Activated gamma-delta T cell (primary cell): ENCODE measurements around the gene RAB11FIP3.
"Not testable (repeated sequence)": the region's sequence is repeated elsewhere in the genome, so short reads cannot be mapped to it uniquely, and the experiment has no call there.

Experiments
- DNase-seq: peaks from one replicate; lab custom pipeline; 2025; lab: John Stamatoyannopoulos, UW

Gene RAB11FIP3

DNA sequence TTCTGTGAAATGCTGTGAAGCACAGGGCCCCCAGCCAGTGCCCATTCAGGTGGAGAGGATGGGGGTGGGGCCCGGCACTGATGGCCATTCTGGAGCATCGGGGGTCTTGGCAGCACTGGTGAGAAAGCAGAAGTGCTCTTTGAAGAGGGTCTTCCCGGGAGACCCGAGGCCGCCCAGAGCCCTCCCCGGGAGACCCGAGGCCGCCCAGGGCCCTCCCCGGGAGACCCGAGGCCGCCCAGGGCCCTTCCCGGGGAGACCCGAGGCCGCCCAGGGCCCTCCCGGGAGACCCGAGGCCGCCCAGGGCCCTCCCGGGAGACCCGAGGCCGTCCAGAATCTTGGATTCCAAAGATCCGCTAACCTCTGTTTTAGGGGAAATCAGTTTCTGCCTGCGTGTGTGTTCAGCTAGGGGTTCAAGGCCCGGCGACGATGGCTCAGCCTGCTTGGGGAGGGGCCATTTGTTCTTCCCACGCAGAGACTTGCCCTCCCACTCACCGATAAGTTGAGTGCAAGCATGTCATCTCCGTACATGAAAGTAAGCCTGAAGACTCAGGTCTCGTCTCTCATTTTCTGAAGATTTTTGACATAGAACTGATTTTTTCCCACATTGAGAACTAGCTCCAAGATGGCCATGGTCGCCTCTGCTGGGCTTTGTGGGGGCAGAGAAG is 66.9 kb downstream of the RAB11FIP3 start:
- DNase-seq = no peak

DNA sequence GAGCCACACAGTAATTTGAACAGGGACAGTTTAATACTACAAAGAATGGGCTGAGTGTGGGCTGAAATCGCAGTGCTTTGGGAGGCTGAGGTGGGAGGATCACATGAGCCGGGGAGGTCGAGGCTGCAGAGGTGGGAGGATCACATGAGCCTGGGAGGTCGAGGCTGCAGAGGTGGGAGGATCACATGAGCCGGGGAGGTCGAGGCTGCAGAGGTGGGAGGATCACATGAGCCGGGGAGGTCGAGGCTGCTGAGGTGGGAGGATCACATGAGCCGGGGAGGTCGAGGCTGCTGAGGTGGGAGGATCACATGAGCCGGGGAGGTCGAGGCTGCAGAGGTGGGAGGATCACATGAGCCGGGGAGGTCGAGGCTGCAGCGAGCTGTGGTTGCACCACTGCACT is 69.2 kb downstream of the RAB11FIP3 start:
- not testable (repeated sequence) for DNase-seq

DNA sequence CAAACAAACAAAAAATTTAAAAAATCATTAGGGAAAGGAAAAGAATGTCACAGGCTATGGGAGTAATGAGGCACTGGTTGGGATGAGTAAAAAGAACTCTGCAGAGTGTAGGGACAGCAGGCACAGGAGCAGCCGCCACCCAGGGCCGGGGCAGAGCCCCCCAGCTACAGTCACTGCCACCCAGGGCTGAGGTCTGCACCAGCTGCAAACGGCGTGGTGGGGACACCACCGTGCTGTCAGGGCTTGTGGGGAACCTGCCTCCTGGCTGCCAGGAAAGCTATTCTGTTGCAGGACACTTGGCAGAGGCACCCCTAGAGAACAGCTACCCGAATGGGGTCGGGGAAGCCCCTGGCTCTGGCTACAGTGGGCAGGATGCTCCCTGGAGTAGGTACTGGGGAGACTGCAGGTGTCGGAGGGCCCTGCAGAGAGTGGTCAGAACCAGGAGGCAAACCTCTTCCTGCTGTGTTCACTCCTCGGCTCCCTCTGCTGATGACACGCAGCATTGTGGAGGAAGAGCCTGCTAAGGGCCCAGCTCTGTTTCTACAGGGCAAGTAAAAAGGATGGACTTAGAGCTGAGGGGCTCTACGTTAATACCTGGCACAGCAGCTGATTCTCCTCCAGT is 69.8 kb downstream of the RAB11FIP3 start:
- DNase-seq = no peak

DNA sequence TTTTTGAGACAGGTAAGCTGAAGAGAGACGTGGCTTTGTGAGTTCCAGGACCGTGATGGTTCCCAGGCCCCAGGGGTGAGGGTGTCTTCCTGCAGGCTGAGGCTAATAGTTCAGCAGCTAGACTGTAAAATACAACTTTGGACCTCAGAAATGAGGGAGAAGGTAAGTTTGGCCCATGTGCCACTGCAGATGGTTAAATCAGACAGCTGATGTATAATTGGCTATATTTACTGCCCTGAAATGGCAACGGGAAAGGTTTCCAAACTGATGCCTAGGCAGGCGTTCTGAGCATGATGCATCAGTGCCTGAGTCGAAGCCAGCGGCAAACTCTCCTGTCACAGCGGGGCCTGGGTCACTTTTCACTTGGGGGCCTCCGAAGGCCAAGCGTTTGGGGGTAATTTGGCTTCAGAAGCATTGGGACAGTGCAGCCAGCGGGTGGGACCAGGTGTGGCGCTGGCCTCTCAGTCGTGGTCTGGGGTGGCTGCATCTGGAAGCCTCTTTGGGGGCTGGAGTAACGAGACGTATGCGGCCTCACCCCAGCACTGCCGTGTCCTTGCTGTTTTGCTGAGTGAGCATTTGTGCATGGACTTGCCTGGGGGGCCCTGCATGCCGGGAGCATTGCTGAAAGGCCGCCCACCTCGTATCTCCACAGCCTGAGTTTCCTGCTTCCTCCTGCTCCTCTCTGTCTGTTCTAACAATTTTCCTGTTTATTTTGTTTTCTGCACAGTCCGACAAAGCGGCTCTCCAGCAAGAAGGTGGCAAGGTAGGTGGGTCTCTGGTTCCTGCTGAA is 70.8 kb downstream of the RAB11FIP3 start:
- no peak for DNase-seq

DNA sequence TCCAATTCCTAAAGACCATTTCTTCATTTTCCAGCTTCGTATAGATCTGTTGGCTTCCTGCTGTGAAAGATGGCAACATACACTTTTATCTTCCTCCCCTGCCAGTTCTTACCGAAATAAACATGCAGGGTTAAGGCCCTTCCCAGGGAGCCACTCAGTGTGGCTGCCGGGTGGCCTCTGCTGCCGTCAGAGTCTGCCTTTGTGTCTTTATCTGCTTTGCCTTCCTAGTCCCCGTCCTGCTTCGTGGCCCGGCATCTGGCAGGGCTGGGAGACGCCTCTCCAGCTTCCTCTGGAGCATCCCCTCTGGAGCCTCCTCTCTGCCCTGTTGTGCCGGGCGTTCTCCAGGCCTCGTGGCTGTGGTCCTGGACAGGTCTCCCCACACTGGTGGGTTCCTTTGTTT is 71.8 kb downstream of the RAB11FIP3 start:
- DNase-seq = no peak

DNA sequence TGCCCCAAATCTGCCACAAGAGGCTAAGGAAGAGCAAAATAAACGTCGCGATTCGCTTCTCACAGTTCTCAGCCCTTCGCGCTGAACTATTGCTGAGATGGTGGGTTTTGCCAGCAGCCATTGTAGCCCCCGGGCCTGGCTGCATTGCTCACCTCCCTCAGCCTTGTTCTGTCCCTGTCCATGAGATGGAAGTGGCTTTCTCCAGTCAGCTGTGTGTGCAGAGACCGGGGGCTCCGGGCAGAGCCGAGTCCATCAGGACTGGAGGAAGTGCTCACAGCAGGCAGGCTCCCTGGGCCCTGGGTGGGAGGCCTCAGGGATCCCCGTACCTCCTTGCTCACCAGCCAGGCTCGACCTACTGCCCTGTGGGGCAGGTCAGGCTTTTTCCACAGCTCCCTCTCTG is 74.5 kb downstream of the RAB11FIP3 start:
- DNase-seq = no peak

DNA sequence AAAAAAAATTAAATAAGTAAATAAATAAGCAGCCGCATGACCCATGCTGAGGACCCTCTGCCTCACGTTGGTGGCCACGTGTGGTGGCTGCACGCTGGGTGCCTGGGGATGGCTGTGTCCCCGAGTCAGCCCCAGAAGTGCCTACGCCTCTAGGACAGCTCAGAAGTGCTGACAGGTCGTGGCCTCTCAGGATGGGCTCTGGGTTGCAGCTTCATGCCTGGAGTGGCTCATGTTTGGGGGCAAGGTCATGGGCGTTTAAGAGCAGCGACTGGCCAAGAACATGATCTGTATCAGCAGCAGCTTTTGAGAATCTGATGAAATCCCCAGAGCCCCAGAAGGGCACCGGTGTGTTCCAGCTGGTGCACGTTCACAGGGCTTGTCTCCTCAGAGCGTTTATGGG is 75.3 kb downstream of the RAB11FIP3 start:
- no peak for DNase-seq

DNA sequence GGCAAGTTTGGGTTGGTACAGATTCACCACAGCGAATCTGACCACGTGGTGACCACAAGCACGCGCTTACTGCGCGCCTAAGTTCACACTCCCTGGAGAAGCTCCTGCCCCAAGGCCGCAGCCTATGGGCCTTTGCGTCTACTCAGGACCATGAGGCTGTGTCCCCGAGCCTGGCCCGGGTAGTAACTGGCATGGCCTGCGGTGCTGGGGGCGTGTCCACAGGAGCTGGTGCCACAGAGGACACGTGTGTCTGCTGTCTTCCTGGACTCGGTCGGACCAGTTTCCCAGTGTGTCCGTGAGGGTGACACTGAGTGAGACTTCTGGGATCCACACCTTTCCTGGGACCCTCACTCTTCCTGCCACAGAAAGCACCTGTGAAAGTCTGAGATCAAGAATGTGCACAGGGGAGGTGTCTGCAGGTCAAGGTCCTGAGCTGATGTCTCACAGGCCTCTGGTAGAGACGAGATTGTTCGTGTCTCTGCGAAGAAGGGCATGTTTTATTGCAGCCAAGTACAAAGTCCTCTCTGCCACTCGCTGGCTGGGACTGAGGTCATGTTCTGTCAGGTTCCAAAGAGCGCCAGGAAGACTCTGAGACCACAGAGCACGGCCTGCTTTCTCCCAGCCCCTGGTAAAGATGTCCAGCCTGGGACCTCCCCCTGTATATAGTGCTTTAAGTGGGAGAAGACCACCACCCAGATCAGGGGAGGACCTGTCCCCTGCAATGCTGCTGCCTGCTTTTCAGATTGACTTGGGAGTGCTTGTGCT is 76.9 kb downstream of the RAB11FIP3 start:
- DNase-seq = no peak

DNA sequence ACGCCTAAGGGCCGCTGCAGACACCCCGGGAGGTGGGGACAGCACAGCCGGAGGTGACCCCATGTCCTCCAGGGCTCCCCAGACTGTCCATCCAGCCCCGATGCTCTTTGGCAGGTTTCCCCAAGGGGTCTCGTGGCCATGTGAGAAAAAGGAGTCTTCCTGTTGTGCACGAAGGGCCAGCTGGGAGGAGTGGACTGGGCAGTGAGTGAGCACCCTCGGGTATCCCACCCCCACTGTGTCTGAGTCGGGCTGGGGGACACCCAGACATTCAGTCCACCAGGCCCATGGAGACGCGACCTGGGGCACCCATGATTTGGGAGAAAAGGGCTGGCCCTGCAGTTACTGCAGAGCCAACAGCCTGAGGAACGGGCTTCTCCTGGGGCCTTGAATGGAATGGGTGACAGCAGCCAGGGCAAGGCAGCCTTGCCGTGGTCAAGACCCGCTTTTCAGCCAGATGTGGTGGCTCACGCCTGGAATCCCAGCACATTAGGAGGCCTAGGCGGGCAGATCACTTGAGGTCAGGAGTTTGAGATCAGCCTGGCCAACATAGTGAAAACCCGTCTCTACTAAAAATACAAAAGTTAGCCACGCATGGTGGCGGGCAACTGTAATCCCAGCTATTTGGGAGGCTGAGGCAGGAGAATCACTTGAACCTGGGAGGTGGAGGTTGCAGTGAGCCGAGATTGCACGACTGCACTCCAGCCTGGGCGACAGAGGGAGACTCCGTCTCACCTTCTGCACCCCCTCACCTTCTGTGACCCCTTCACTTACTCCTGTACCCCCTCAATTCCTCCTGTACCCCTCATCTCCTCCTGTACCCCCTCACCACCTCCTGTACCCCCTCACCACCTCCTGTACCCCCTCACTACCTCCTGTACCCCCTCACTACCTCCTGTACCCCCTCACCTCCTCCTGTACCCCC is 78.0 kb downstream of the RAB11FIP3 start:
- DNase-seq = no peak

DNA sequence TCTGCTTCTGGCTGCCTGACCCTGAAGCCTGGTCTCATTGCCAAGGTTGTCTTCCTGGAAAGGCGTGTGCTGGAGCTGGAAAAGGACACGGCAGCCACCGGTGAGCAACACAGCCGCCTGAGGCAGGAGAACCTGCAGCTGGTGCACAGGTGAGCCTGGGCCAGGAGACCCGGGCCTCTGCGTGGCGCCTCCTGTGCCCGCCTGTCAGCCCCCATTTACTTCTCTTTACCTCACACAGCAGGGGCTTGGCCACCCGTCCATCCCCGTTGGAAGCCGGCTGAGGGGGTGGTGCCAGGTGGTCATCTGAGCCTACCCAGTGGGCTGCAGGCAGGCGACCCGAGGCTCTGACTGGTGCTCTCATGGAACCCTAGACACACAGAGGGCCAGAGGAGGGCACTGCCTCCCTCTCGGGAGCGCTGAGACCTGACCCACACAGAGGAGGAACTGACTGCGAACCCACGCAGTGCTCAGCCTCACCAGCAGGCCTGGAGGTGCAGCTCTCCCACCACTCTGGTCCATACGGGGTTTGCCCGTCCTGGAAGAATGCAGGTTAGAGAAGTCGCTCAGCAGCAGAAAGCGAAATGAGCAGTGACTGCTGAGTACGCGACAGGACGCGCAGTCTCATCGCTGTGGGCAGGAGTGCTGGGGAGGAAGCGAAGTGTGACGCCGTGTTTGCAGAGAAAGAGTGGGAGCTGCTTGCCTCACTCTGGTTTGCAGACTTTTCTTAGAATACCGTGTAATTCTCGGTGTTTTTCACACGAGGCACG is 80.2 kb downstream of the RAB11FIP3 start:
- no peak for DNase-seq

DNA sequence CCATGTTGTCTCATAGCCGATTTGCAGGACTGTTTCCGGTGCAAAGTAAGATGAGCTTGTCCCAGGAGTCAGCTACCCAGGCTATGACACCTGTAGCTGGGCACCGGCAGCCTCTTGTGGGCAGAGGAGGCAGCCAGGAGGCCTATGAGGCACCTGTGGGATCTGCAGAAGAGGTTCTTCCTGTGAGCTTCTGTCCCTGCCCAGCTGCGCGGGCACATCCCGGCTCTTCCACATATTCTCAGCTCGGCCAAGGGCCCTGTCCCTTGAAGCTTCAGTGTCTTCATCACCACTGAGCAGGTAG is 80.7 kb downstream of the RAB11FIP3 start:
- DNase-seq = no peak

DNA sequence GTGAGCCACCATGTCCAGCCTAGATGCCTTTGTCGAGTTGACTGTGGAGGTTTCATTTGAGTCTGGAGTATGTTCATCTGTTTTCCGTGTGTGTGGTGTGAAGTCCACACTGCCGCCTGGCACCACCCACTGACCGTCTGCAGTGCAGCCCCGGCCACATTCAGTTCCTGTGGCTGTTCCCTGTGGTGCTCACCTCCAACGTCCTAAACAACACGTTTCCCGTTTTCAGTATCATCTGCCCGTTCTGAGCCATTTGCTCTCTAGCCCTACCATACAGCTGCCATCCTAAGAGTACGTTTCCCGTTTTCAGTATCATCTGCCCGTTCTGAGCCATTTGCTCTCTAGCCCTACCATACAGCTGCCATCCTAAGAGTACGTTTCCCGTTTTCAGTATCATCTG is 82.1 kb downstream of the RAB11FIP3 start:
- not testable (repeated sequence) for DNase-seq

DNA sequence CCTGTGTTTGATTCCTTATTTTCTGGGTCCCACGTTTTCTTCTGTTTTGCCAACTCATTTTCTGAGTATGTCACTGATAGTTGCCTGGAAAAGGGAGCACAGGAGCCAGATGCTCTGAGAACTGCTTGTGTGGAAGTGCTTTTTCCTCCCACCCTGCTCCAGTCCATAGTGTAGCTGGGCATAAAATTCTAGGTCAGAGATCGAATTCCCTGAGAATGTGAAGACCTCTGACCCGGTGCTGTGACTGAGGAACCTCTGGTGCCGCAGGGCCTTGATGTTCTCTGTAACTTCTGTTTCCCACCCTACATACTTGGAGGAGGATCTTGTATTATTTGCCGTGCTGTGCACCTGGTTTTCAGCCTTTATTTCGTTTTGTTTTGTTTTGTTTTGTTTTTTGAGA is 82.5 kb downstream of the RAB11FIP3 start:
- DNase-seq = no peak

DNA sequence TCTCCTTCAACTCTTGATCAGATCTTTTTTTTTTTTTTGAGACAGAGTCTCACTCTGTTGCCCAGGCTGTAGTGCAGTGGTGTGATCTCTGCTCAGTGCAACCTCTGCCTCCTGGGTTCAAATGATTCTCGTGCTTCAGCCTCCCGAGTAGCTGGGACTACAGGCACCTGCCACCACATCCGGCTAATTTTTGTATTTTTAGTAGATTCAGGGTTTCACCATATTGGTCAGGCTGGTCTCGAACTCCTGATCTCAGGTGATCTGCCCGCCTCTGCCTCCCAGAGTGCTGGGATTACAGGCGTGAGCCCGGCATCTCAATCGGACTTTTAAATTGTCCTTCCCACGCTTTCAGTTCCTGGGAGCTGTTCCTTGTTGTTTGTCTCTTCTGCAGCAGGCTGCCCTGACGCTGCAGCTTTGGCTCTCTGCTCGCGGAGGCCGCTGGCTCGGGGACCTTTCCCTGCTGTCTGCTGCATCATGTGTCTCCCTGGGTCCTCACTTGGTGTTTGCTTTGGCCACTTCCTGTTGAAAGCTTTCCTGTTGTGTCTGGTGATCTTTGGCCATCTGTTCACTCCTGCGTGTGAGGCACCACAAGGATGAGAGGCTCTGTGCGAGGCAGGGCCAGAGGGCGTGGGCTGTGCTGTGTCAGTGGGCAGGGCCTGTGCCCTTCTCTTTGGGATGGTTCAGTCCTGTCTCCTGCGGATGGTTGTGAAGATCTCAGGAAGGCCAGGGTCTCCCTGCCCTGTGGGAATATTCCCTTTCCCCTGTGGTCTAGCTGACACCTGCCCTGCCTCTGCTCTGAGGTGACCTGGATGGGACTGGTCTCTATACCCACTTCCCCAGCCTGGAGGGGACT is 83.7 kb downstream of the RAB11FIP3 start:
- no peak for DNase-seq

DNA sequence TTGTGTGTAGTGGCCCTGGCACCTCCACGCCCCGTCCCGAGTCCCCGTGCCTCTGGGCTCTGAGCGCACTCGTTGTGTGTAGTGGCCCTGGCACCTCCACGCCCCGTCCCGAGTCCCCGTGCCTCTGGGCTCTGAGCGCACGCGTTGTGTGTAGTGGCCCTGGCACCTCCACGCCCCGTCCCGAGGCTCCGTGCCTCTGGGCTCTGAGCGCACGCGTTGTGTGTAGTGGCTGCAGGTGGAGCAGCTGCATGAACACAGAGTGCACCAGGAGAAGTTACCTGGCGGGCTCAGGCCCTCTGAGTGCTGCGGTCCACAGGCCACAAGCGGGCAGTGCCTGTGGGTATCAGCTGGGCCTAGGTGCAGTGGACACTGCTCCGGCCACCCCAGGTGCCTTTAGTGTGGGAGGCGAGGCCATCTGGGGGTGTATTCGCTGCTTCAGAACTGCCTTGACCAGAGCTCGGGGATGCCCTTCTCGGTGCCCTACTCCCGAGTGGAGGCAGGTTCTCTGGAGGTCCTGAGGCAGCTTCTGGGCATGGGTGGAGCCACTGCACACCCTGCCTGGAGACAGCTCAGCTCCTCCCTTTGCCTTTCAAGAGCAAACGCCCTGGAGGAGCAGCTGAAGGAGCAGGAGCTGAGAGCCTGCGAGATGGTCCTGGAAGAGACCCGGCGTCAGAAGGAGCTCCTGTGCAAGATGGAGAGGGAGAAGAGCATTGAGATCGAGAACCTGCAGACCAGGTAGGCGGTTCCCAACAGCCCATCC is 84.8 kb downstream of the RAB11FIP3 start:
- DNase-seq = no peak

DNA sequence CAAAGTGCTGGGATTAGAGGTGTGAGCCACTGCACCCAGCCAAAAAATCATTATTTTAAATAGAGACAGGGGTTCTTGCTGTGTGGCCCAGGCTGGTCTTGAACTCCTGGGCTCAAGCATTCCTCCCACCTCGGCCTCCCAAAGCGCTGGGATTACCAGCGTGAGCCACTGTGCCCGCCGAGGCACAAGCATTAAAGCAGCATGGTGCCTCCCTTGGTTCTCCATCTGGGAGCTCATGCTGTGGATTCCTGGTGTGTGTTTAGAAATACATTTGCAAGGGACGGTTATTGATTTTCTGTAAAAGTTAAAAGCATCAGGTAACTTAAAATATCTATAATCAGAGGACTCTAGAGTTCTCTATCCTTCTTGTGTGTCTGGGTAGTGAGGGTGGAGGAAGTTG is 87.4 kb downstream of the RAB11FIP3 start:
- no peak for DNase-seq

DNA sequence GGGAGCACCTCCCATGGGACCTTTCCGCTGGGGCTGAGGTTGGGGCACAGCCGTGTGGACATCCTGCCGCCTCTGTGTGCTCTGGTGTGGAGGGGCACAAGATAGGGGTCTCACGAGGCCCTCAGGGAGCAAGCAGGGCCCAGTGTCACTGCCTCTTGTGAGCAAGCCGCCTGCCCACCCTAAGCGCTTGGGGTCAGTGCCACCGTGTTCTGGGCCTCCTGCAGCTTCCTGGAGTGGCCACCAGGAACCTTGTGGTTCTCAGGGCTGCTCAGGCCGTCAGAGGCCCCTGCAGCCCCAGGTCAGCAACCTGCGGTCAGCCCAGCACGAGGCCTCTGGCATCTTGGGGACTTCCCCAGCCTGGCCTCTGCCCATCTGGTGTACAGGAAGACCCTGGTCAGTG is 88.5 kb downstream of the RAB11FIP3 start:
- no peak for DNase-seq

DNA sequence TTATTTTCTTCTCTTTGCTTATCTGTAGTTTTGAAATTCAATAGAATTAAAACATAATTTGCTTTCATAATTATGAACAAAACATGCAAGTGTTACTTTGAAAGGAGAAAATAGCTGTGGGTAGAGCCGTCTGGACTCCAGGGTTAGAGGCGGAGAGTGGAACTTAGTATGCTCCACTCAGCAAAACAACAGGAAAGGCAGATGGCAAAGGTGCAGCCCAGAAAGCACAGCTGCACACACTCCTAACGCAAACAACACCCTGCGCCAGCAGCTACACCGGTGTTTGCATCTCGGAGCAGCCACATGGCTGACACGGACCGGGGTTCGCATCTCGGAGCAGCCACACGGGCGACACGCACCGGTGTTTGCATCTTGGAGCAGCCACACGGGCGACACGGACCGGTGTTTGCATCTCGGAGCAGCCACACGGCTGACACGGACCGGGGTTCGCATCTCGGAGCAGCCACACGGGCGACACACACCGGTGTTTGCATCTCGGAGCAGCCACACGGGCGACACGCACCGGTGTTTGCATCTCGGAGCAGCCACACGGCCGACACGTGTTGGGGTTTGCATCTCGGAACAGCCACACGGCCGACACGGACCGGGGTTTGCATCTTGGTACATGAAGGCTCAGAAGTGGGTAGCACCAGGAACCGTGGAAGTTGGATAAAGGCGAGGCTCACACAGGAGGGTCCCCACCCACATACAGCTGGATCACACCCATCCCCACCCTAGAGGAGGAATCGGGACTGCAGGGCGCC is 89.9 kb downstream of the RAB11FIP3 start:
- DNase-seq = no peak

DNA sequence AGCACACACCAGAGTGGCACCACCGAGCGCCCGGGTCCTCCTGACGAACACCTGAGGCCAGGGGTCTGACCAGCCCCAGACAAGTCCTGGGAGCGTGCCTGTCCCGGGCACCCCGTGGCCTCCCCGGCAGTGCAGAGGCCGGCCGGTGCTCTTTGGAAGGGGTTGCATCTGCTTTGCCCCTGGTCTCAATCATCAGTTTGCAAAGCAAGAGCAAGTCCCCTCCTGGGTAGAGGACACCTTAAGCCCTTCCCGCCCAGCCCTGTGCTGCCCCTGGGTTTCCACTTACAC is 90.4 kb downstream of the RAB11FIP3 start:
- DNase-seq = no peak
